DOHH2 (cell line): ENCODE results near the gene NDUFA12.

ENCODE experiments used
- H3F3A ChIP-seq: fragments of 200-600 bp; sonication (generic), shearing (Covaris generic); 2 replicates; pipeline ENCODE4 v1.6.0; 2016; ENCODE audit warnings: antibody characterized with exemption, mild to moderate bottlenecking; ENCODE audit not compliant: control insufficient read depth, insufficient read depth
- H3K27ac ChIP-seq: fragments of 200-600 bp; sonication (generic); 2 replicates; pipeline ENCODE4 v1.5.1; 2014; ENCODE audit warnings: low read depth, mild to moderate bottlenecking, low read length, moderate library complexity
- H3K27me3 ChIP-seq: fragments of 200-600 bp; sonication (generic); 2 replicates; pipeline ENCODE4 v1.6.1; 2014; ENCODE audit warnings: mild to moderate bottlenecking, low read length, mixed read lengths; ENCODE audit not compliant: control insufficient read depth
- H3K36me3 ChIP-seq: fragments of 200-600 bp; sonication (generic); 2 replicates; pipeline ENCODE4 v1.6.1; 2014; ENCODE audit warnings: mild to moderate bottlenecking, low read length, moderate library complexity, mixed read lengths; ENCODE audit not compliant: control insufficient read depth
- H3K4me1 ChIP-seq: fragments of 200-600 bp; sonication (generic); 2 replicates; pipeline ENCODE4 v1.6.1; 2014; ENCODE audit warnings: mild to moderate bottlenecking, low read length, mixed read lengths; ENCODE audit not compliant: control insufficient read depth
- H3K4me2 ChIP-seq: fragments of 200-600 bp; sonication (generic); 2 replicates; pipeline ENCODE4 v1.6.0; 2014; ENCODE audit warnings: mild to moderate bottlenecking, low read length, moderate library complexity
- H3K4me3 ChIP-seq: fragments of 200-600 bp; sonication (generic); 2 replicates; pipeline ENCODE4 v1.5.1; 2014; ENCODE audit warnings: mild to moderate bottlenecking, low read length, mixed read lengths
- H3K79me2 ChIP-seq: fragments of 200-600 bp; sonication (generic); 2 replicates; pipeline ENCODE4 v1.6.1; 2014; ENCODE audit warnings: mild to moderate bottlenecking, low read length, mixed read lengths; ENCODE audit not compliant: control insufficient read depth
- H3K9me2 ChIP-seq: fragments of 200-600 bp; sonication (generic); replicated peaks from 2 replicates; pipeline ENCODE4 v1.6.1; 2014; ENCODE audit warnings: mild to moderate bottlenecking, low read length, mixed read lengths; ENCODE audit not compliant: control insufficient read depth
- H3K9me3 ChIP-seq: fragments of 200-600 bp; sonication (generic); 2 replicates; pipeline ENCODE4 v1.6.1; 2014; ENCODE audit warnings: antibody characterized with exemption, low read length, mixed read lengths; ENCODE audit not compliant: control insufficient read depth, insufficient read depth
- H4K20me1 ChIP-seq: fragments of 200-600 bp; sonication (generic); 2 replicates; pipeline ENCODE4 v1.6.0; 2014; ENCODE audit warnings: low read depth, mild to moderate bottlenecking, antibody characterized with exemption, low read length, moderate library complexity; ENCODE audit not compliant: control insufficient read depth, insufficient read depth
- CTCF ChIP-seq: fragments of 200-600 bp; sonication (generic); IDR thresholded peaks from one replicate; pipeline ENCODE4 v1.5.1; 2014; ENCODE audit warnings: antibody characterized with exemption, mild to moderate bottlenecking, low read depth, low read length; ENCODE audit not compliant: poor library complexity, severe bottlenecking
- EZH2phosphoT487 ChIP-seq: fragments of 200-600 bp; sonication (generic); IDR thresholded peaks from 2 replicates; pipeline ENCODE4 v1.6.1; 2017; ENCODE audit warnings: borderline replicate concordance, mild to moderate bottlenecking, antibody characterized with exemption, low read length, moderate library complexity, mixed read lengths

The NDUFA12 gene

GRCh38 chr12:95016120-95016519 lies 12.6 kb upstream of the NDUFA12 start:
- Histone ChIP-seq H3K9me3 (no peaks in the 10 kb centered on the region), H3K27ac (no peak overlapping the region), H3K36me3 (no peaks in the 10 kb centered on the region; the same call in 1 of the 2 replicates), H3K9me2 (no peaks in the 10 kb centered on the region), H3F3A (no peaks in the 10 kb centered on the region), H3K79me2 (no peaks in the 10 kb centered on the region), H4K20me1 (no peaks in the 10 kb centered on the region), H3K27me3 (no peaks in the 10 kb centered on the region), H3K4me1 (peaks cover 4% of the 10 kb centered on the region), H3K4me3 (no peak overlapping the region), H3K4me2 (no peak overlapping the region)
- TF ChIP-seq EZH2phosphoT487, result no peak
- TF ChIP-seq CTCF, result no peak

GRCh38 chr12:95014554-95014953 lies 11.1 kb upstream of the NDUFA12 start:
- TF ChIP-seq EZH2phosphoT487 (no peak), CTCF (no peak)
- H3K79me2 ChIP-seq, result no peaks in the 10 kb centered on the region
- no peaks in the 10 kb centered on the region for H3K9me3 ChIP-seq
- H3K4me3 ChIP-seq, result no peak overlapping the region
- H3K4me1 ChIP-seq, result peaks cover 15% of the 10 kb centered on the region
- no peaks in the 10 kb centered on the region; the same call in 1 of the 2 replicates for H3K36me3 ChIP-seq
- H3K9me2 ChIP-seq, result no peaks in the 10 kb centered on the region
- no peaks in the 10 kb centered on the region for H4K20me1 ChIP-seq
- H3K27me3 ChIP-seq, result no peaks in the 10 kb centered on the region
- H3F3A ChIP-seq, result no peaks in the 10 kb centered on the region
- H3K27ac ChIP-seq, result no peak overlapping the region
- no peak overlapping the region for H3K4me2 ChIP-seq

- Histone ChIP-seq H3K9me2 (no peaks in the 10 kb centered on the region), H3K4me1 (peaks cover 20% of the 10 kb centered on the region), H3K9me3 (peaks cover 18% of the 10 kb centered on the region), H3K27me3 (no peaks in the 10 kb centered on the region), H3K36me3 (peaks cover 8% of the 10 kb centered on the region), H3K27ac (no peak overlapping the region), H3K4me2 (no peak overlapping the region), H3K4me3 (no peak overlapping the region), H3F3A (0 out of 2 replicates have a peak, but pooled peaks cover 4% of the 10 kb centered on the region), H3K79me2 (peaks cover 21% of the 10 kb centered on the region), H4K20me1 (no peaks in the 10 kb centered on the region)
- TF ChIP-seq CTCF (no peak), EZH2phosphoT487 (no peak)
Measured at GRCh38 chr12:95006206-95006605, 2.7 kb upstream of the NDUFA12 start.

DNA sequence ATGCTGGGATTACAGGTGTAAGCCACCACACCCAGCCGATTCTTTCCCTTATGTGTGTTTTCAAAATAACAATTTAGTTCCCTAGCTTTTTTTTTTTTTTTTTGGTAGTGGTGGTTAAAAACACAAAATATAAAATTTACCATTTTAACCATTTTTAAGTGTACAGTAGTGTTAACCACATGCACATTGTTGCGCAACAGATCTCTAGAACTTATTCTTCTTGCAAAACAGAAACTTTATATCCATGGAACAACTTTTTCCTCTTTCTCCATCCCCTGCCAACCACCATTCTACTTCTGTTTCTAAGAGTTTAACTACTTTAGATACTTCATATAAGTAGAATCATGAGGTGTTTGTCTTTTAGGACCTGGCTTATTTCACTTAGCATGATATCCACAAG lies 1.1 kb upstream of the NDUFA12 start:
- TF ChIP-seq CTCF (no peak), EZH2phosphoT487 (no peak)
- no peak overlapping the region for H3K27ac ChIP-seq
- H3K4me1 ChIP-seq, result peaks cover 15% of the 10 kb centered on the region
- no peaks in the 10 kb centered on the region for H4K20me1 ChIP-seq
- H3K9me3 ChIP-seq, result peaks cover 18% of the 10 kb centered on the region
- no peak overlapping the region for H3K4me2 ChIP-seq
- no peaks in the 10 kb centered on the region for H3K9me2 ChIP-seq
- H3K4me3 ChIP-seq, result no peak overlapping the region
- no peaks in the 10 kb centered on the region for H3K27me3 ChIP-seq
- H3F3A ChIP-seq, result 0 out of 2 replicates have a peak, but pooled peaks cover 4% of the 10 kb centered on the region
- peaks cover 21% of the 10 kb centered on the region for H3K36me3 ChIP-seq
- peaks cover 35% of the 10 kb centered on the region for H3K79me2 ChIP-seq
